Fibroblast of peridontal ligament (primary cell): ENCODE results near the gene MRPL51.
A peak's percentile ranks its signal among the peaks of the same experiment; 100 is the strongest.
"Not testable (repeated sequence)": the region's sequence is repeated elsewhere in the genome, so short reads cannot be mapped to it uniquely, and the experiment has no call there.

Source experiments
- DNase-seq: peaks from one replicate; pipeline ENCODE4 v3.0.0-alpha.2; 2010; ENCODE audit errors: extremely low read depth

MRPL51 gene

GRCh38 chr12:6532051-6532926 is 39.2 kb upstream of the MRPL51 start:
- peak; percentile 97 for DNase-seq

GRCh38 chr12:6530576-6531260 is 37.7 kb upstream of the MRPL51 start:
- DNase-seq = no peak

GRCh38 chr12:6529291-6529737 is 36.3 kb upstream of the MRPL51 start:
- DNase-seq = no peak

- no peak for DNase-seq
Observed at GRCh38 chr12:6528539-6529235, 35.6 kb upstream of the MRPL51 start.

GRCh38 chr12:6527711-6528110 is 34.6 kb upstream of the MRPL51 start:
- no peak for DNase-seq

GRCh38 chr12:6526766-6527525 is 33.9 kb upstream of the MRPL51 start:
- DNase-seq = no peak

- DNase-seq = no peak
Observed at GRCh38 chr12:6526201-6526600, 33.1 kb upstream of the MRPL51 start.

- no peak for DNase-seq
Observed at GRCh38 chr12:6524648-6525047, 31.6 kb upstream of the MRPL51 start.

GRCh38 chr12:6523708-6524107 is 30.6 kb upstream of the MRPL51 start:
- no peak for DNase-seq

GRCh38 chr12:6522193-6522592 is 29.1 kb upstream of the MRPL51 start:
- no peak for DNase-seq

- DNase-seq = no peak
Observed at GRCh38 chr12:6520186-6520585, 27.1 kb upstream of the MRPL51 start.

- no peak for DNase-seq
Observed at GRCh38 chr12:6508087-6508486, 15.0 kb upstream of the MRPL51 start.

GRCh38 chr12:6507102-6507998 is 14.3 kb upstream of the MRPL51 start:
- DNase-seq = peak; percentile 34

- no peak for DNase-seq
Observed at GRCh38 chr12:6500466-6500865, 7.4 kb upstream of the MRPL51 start.

- not testable (repeated sequence) for DNase-seq
Observed at GRCh38 chr12:6497291-6497690, 4.2 kb upstream of the MRPL51 start.

GRCh38 chr12:6494968-6495367 is 1.9 kb upstream of the MRPL51 start:
- DNase-seq = no peak

GRCh38 chr12:6494258-6494743 is 1.2 kb upstream of the MRPL51 start:
- DNase-seq = no peak

- peak; percentile 93 for DNase-seq
Observed at GRCh38 chr12:6493497-6494257, 615 bp upstream of the MRPL51 start, which contains the start of gene NCAPD2. Gene NCAPD2 (plus strand): TSS chr12:6494102. CDS start chr12:6495099, 997 bp downstream.

GRCh38 chr12:6490673-6491072 is 2.4 kb downstream of the MRPL51 start:
- DNase-seq = not testable (repeated sequence)

GRCh38 chr12:6489449-6489848 is 3.6 kb downstream of the MRPL51 start:
- no peak for DNase-seq
